Thyroid gland (tissue), 4 donors: Measurements from ENCODE around the gene CLNS1A. TPM values are rescaled to one million over a fixed set of nuclear protein-coding genes. Genes with fewer than 3 reads are reported as not detected.

Experiments
- DNase-seq, 2 donors: peaks; one replicate each; pipeline ENCODE4 v3.0.0-alpha.2; 2019
- H3K27ac ChIP-seq, 3 donors: fragments of 200-600 bp; sonication (generic); 1 replicate in 2 of 3; 2 replicates in 1 of 3; pipeline ENCODE4 v1.5.1; 2016 to 2019; ENCODE audit warnings: mild to moderate bottlenecking in 1 of 3, moderate library complexity in 1 of 3
- H3K27me3 ChIP-seq: fragments of 200-600 bp; sonication (generic); one replicate; pipeline ENCODE4 v1.5.1; 2019
- H3K36me3 ChIP-seq, 2 donors: fragments of 200-600 bp; sonication (generic); one replicate each; pipeline ENCODE4 v1.5.1; 2016 to 2019
- H3K4me1 ChIP-seq, 2 donors: fragments of 200-600 bp; sonication (generic); one replicate each; pipeline ENCODE4 v1.5.1; 2017 to 2019
- H3K4me3 ChIP-seq, 3 donors: fragments of 200-600 bp; sonication (generic); replicated peaks in 1 of 3; 1 replicate in 2 of 3; 2 replicates in 1 of 3; pipeline ENCODE4 v1.5.1; 2016; ENCODE audit warnings: mild to moderate bottlenecking in 1 of 3
- H3K9me3 ChIP-seq: fragments of 200-600 bp; sonication (generic); one replicate; pipeline ENCODE4 v1.5.1; 2017
- CTCF ChIP-seq, 6 experiments: fragments of 200-600 bp in 3 of 6; fragments of 450-650 bp in 3 of 6; sonication (generic) in 3 of 6; IDR thresholded peaks; one replicate each; pipeline ENCODE4 v1.5.1; 2016 to 2019; ENCODE audit warnings: antibody characterized with exemption in 6 of 6, mild to moderate bottlenecking in 2 of 6, inconsistent platforms in 1 of 6, moderate library complexity in 1 of 6
- POLR2A ChIP-seq, 2 donors: fragments of 450-650 bp; IDR thresholded peaks; one replicate each; pipeline ENCODE4 v1.6.1; 2017; ENCODE audit warnings: antibody characterized with exemption in 2 of 2, mild to moderate bottlenecking in 2 of 2, moderate library complexity in 1 of 2
- WGBS, 2 donors: methylation state at CpG; one replicate each; pipeline ENCODE4 v1.1.5; 2017; 5-methylcytosine and 5-hydroxymethylcytosine counted together
- intact Hi-C: fragments of 100-400 bp; cut with DNase I; formaldehyde crosslinking; loops from one replicate; pipeline ENCODE4 v1.15.1; 2023
- total RNA-seq, 4 donors: library from RNA; depleted of rRNA; stranded (reverse); fragments of >200 nt; gene quantifications; one replicate each; pipeline ENCODE4 v1.2.3, GENCODE V29; 2016

CLNS1A gene
- total RNA-seq, 4 donors from 2014 or later = 78.9 to 118 (median 90.7) TPM

GRCh38 chr11:77602381-77603088, 35.1 kb downstream of the CLNS1A start:
- 63 to 78% methylated on average over 3 of the region's 3 CpGs for WGBS, 2 donors
- intact Hi-C loops = no loop called here

GRCh38 chr11:77598195-77598594, 39.4 kb downstream of the CLNS1A start:
- no peak for TF ChIP-seq POLR2A (IDR thresholded peaks at IDR 0.05)
- TF ChIP-seq CTCF (IDR thresholded peaks at IDR 0.05) = no peak
- H3K4me1 ChIP-seq = peaks cover 13 to 15% of the 10 kb centered on the region in 2 donors
- no peak overlapping the region for H3K4me3 ChIP-seq
- no peaks in the 10 kb centered on the region for H3K27me3 ChIP-seq
- no peaks in the 10 kb centered on the region for H3K9me3 ChIP-seq
- H3K36me3 ChIP-seq = no peaks in the 10 kb centered on the region
- no peak overlapping the region for H3K27ac ChIP-seq
- intact Hi-C loops = no loop called here
- 92% methylated on average over 2 of the region's 2 CpGs for WGBS, 2 donors
- no peak for DNase-seq

More at GRCh38 chr11:77602381-77603088, 35.1 kb downstream of the CLNS1A start:
- Histone ChIP-seq H3K27ac (peak overlapping the region; percentile 16 to 57 (median 37)), H3K36me3 (peaks cover 0 to 5% of the 10 kb centered on the region in 2 donors), H3K27me3 (no peaks in the 10 kb centered on the region), H3K9me3 (no peaks in the 10 kb centered on the region), H3K4me1 (peaks cover 13 to 15% of the 10 kb centered on the region in 2 donors), H3K4me3 (no peak overlapping the region)
- TF ChIP-seq CTCF (IDR thresholded peaks at IDR 0.05) = no peak
- DNase-seq = peak in 1 of 2 donors; percentile 19

- no peak for DNase-seq
- peaks cover 0 to 2% of the 10 kb centered on the region in 2 donors for H3K4me1 ChIP-seq
- WGBS, 2 donors = 94 to 95% methylated on average over 2 of the region's 2 CpGs
- H3K36me3 ChIP-seq = no peaks in the 10 kb centered on the region
- no peaks in the 10 kb centered on the region for H3K9me3 ChIP-seq
- H3K27ac ChIP-seq = no peak overlapping the region
- H3K4me3 ChIP-seq = no peak overlapping the region
- no peaks in the 10 kb centered on the region for H3K27me3 ChIP-seq
- TF ChIP-seq CTCF (IDR thresholded peaks at IDR 0.05) (no peak), POLR2A (IDR thresholded peaks at IDR 0.05) (no peak)
- intact Hi-C loops = no loop called here
Measured at GRCh38 chr11:77596626-77597025, 41.0 kb downstream of the CLNS1A start.

- Histone ChIP-seq H3K27me3 (no peaks in the 10 kb centered on the region), H3K4me1 (peaks cover 0 to 10% of the 10 kb centered on the region in 2 donors), H3K9me3 (no peaks in the 10 kb centered on the region), H3K36me3 (no peaks in the 10 kb centered on the region), H3K27ac (no peak overlapping the region), H3K4me3 (no peak overlapping the region)
- intact Hi-C loops = no loop called here
- no peak for DNase-seq
- TF ChIP-seq POLR2A (IDR thresholded peaks at IDR 0.05) (no peak), CTCF (IDR thresholded peaks at IDR 0.05) (no peak)
Measured at GRCh38 chr11:77593883-77594282, 43.7 kb downstream of the CLNS1A start.

GRCh38 chr11:77592727-77593126, 44.9 kb downstream of the CLNS1A start:
- WGBS, 2 donors = 71 to 74% methylated on average over 2 of the region's 2 CpGs
- no peak for DNase-seq
- Histone ChIP-seq H3K27ac (no peak overlapping the region), H3K4me1 (peaks cover 0 to 10% of the 10 kb centered on the region in 2 donors), H3K27me3 (no peaks in the 10 kb centered on the region), H3K9me3 (no peaks in the 10 kb centered on the region), H3K36me3 (no peaks in the 10 kb centered on the region), H3K4me3 (no peak overlapping the region)
- intact Hi-C loops = no loop called here
- TF ChIP-seq POLR2A (IDR thresholded peaks at IDR 0.05) (no peak), CTCF (IDR thresholded peaks at IDR 0.05) (no peak)
